DMS79 treated with DMSO at 0.1 percent for 48 hours (cell line): ENCODE data around the gene CA14.
A peak's percentile ranks its signal among the peaks of the same experiment; 100 is the strongest.
"Not testable (repeated sequence)": the region's sequence is repeated elsewhere in the genome, so short reads cannot be mapped to it uniquely, and the experiment has no call there.

Experiments used
- DNase-seq: peaks from one replicate; lab custom pipeline; 2025; lab: John Stamatoyannopoulos, UW

Gene CA14

GRCh38 chr1:150236614-150237100, 20.9 kb upstream of the CA14 start:
- peak; percentile 51 for DNase-seq

GRCh38 chr1:150237176-150237575, 20.4 kb upstream of the CA14 start:
- DNase-seq: not testable (repeated sequence)

GRCh38 chr1:150237746-150238145, 19.8 kb upstream of the CA14 start:
- no peak for DNase-seq

- no peak for DNase-seq
These were observed 14.6 kb upstream of the CA14 start for GRCh38 chr1:150243003-150243402.

- DNase-seq: no peak
These were observed 7.6 kb upstream of the CA14 start for GRCh38 chr1:150249936-150250335.

GRCh38 chr1:150256198-150256553, 1.4 kb upstream of the CA14 start:
- no peak for DNase-seq

- DNase-seq: no peak
These were observed 826 bp upstream of the CA14 start for GRCh38 chr1:150256554-150257341.

- peak; percentile 21 for DNase-seq
These were observed 1.6 kb downstream of the CA14 start for GRCh38 chr1:150259217-150259616.

GRCh38 chr1:150259758-150260669, 2.4 kb downstream of the CA14 start:
- DNase-seq: peak; percentile 96

GRCh38 chr1:150261367-150261766, 3.8 kb downstream of the CA14 start:
- DNase-seq: no peak

GRCh38 chr1:150262388-150263320, 5.1 kb downstream of the CA14 start:
- DNase-seq: no peak

- no peak for DNase-seq
These were observed 6.0 kb downstream of the CA14 start for GRCh38 chr1:150263549-150263948.

GRCh38 chr1:150267896-150268295, 10.3 kb downstream of the CA14 start:
- DNase-seq: no peak

GRCh38 chr1:150268340-150268704, 10.7 kb downstream of the CA14 start:
- no peak for DNase-seq

- DNase-seq: peak; percentile 92
These were observed 11.3 kb downstream of the CA14 start, which contains the start of gene APH1A for GRCh38 chr1:150268705-150269403. TSS of gene APH1A (minus strand) at chr1:150269016. CDS start at chr1:150268810, 206 bp downstream.

- no peak for DNase-seq
These were observed 11.9 kb downstream of the CA14 start for GRCh38 chr1:150269451-150269850.

- no peak for DNase-seq
These were observed 13.9 kb downstream of the CA14 start for GRCh38 chr1:150271291-150271959.

GRCh38 chr1:150273311-150273710, 15.7 kb downstream of the CA14 start:
- DNase-seq: no peak

- DNase-seq: no peak
These were observed 22.6 kb downstream of the CA14 start for GRCh38 chr1:150280138-150280707.

- DNase-seq: peak; percentile 81
These were observed 23.7 kb downstream of the CA14 start for GRCh38 chr1:150281221-150281757.
